HepG2 (cell line): ENCODE data around the gene PRDM8. TPM values are rescaled to one million over a fixed set of nuclear protein-coding genes. Genes with fewer than 3 reads are reported as not detected.

ENCODE experiments used
- ATAC-seq: fragments of 200-7000 bp; cut with Tn5 transposase; 3 replicates; pipeline ENCODE4 v1.9.1; 2020; ENCODE audit warnings: mild to moderate bottlenecking, moderate library complexity
- BruUV-seq: library from RNA; stranded (reverse); fragments of 400-500 nt; replicated peaks from 2 replicates; lab custom pipeline; 2021; lab: Mats Ljungman, UMichigan
- CTCF ChIA-PET: fragments of 300-600 bp; formaldehyde crosslinking; extraction: SDS; loops from one replicate; lab custom pipeline; 2021; ENCODE audit warnings: low total read pairs, inconsistent platforms, low intra/inter-chr PET ratio; lab: Yijun Ruan, JAX
- POLR2A ChIA-PET: fragments of 350-600 bp; sonication (Branson Sonifier 250); formaldehyde crosslinking; loops from one replicate; lab custom pipeline; 2020; ENCODE audit warnings: antibody characterized with exemption, inconsistent platforms; lab: Yijun Ruan, JAX
- DNase-seq: peaks from one replicate; pipeline ENCODE4 v3.0.0-alpha.2; 2015; ENCODE audit warnings: low spot score
- FAIRE-seq: peaks from 3 replicates; lab custom pipeline; 2011; peaks lifted over from hg19 to GRCh38; lab: Jason Lieb, UNC
- H2AFZ ChIP-seq: one replicate; pipeline ENCODE4 v1.6.1; 2011; ENCODE audit warnings: low read length, inconsistent platforms
- H3K27ac ChIP-seq: fragments of 300-600 bp; 3 replicates; pipeline ENCODE4 v1.8.0; 2011; ENCODE audit warnings: mixed run types, mild to moderate bottlenecking, mixed read lengths, low read length, inconsistent platforms; ENCODE audit not compliant: insufficient read depth; ENCODE audit errors: extremely low read length
- H3K27me3 ChIP-seq, 2 experiments: fragments of 200-600 bp in 1 of 2; 2 replicates in 1 of 2; 3 replicates in 1 of 2; pipeline versions ENCODE4 v1.6.0 to v1.8.0; 2011; ENCODE audit warnings: low read length in 2 of 2, mild to moderate bottlenecking in 2 of 2, moderate library complexity in 2 of 2, inconsistent platforms in 1 of 2; ENCODE audit not compliant: insufficient read depth in 2 of 2, control insufficient read depth in 1 of 2
- H3K36me3 ChIP-seq, 2 experiments: fragments of 200-600 bp in 1 of 2; replicated peaks in 1 of 2; 2 replicates in 1 of 2; 3 replicates in 1 of 2; pipeline versions ENCODE4 v1.5.1 to v1.8.0; 2011; ENCODE audit warnings: low read length in 2 of 2, inconsistent platforms in 1 of 2; ENCODE audit not compliant: insufficient read depth in 2 of 2, control insufficient read depth in 1 of 2
- H3K4me1 ChIP-seq: 2 replicates; pipeline ENCODE4 v1.5.1; 2012; ENCODE audit warnings: low read length, inconsistent platforms; ENCODE audit not compliant: insufficient read depth
- H3K4me2 ChIP-seq: 2 replicates; pipeline ENCODE4 v1.6.0; 2011; ENCODE audit warnings: low read depth, low read length, inconsistent platforms
- H3K4me3 ChIP-seq, 3 experiments: fragments of 200-600 bp in 1 of 3; sonication (generic), shearing (Covaris generic) in 1 of 3; replicated peaks in 1 of 3; 2 replicates each; pipeline ENCODE4 v1.5.1; 2011 to 2016; ENCODE audit warnings: low read length in 3 of 3, inconsistent platforms in 2 of 3, low read depth in 2 of 3, mild to moderate bottlenecking in 2 of 3, control low read depth in 1 of 3, mixed read lengths in 1 of 3; ENCODE audit not compliant: insufficient read depth in 1 of 3
- H3K79me2 ChIP-seq: one replicate; pipeline ENCODE4 v1.6.1; 2011; ENCODE audit warnings: low read length, inconsistent platforms; ENCODE audit not compliant: insufficient read depth
- H3K9ac ChIP-seq: 2 replicates; pipeline ENCODE4 v1.6.0; 2011; ENCODE audit warnings: mild to moderate bottlenecking, low read depth, low read length, inconsistent platforms; ENCODE audit not compliant: insufficient read depth
- H3K9me3 ChIP-seq: 2 replicates; pipeline ENCODE4 v1.5.1; 2012; ENCODE audit warnings: mild to moderate bottlenecking, low read length
- H4K20me1 ChIP-seq: 2 replicates; pipeline ENCODE4 v1.6.0; 2011; ENCODE audit warnings: inconsistent platforms, mild to moderate bottlenecking, low read length, moderate library complexity; ENCODE audit not compliant: insufficient read depth
- CHD4 ChIP-seq: fragments of 200-600 bp; sonication (generic); IDR thresholded peaks from 2 replicates; pipeline ENCODE4 v1.7.0; 2017; ENCODE audit warnings: mild to moderate bottlenecking, low read length, borderline replicate concordance
- KLF12 ChIP-seq: sonication (generic); formaldehyde crosslinking; IDR thresholded peaks from 2 replicates; pipeline ENCODE4 v1.4.0; 2020; ENCODE audit warnings: missing genetic modification reagents, borderline replicate concordance
- NFE2 ChIP-seq: sonication (generic); formaldehyde crosslinking; IDR thresholded peaks from 2 replicates; pipeline ENCODE4 v1.4.0; 2020; ENCODE audit warnings: missing genetic modification reagents
- PRDM4 ChIP-seq: sonication (generic); formaldehyde crosslinking; IDR thresholded peaks from 2 replicates; pipeline ENCODE4 v1.9.0; 2021; ENCODE audit warnings: missing genetic modification reagents, borderline replicate concordance
- RARA ChIP-seq: IDR thresholded peaks from 2 replicates; pipeline ENCODE4 v1.6.1; 2016; ENCODE audit warnings: missing genetic modification reagents, missing compliant biosample characterization
- RBM22 ChIP-seq: fragments of 200-400 bp; formaldehyde crosslinking; optimal IDR thresholded peaks from 2 replicates; pipeline ENCODE3; 2017; ENCODE audit warnings: mild to moderate bottlenecking, low read length, moderate library complexity
- RCOR2 ChIP-seq: IDR thresholded peaks from 2 replicates; pipeline ENCODE4 v1.6.1; 2016; ENCODE audit warnings: missing biosample characterization, missing genetic modification reagents
- SMARCC2 ChIP-seq: fragments of 450-650 bp; IDR thresholded peaks from 2 replicates; pipeline ENCODE4 v1.6.1; 2017; ENCODE audit warnings: antibody characterized with exemption, mild to moderate bottlenecking
- TFE3 ChIP-seq: IDR thresholded peaks from 2 replicates; pipeline ENCODE4 v1.6.1; 2016
- TSC22D2 ChIP-seq: sonication (generic); formaldehyde crosslinking; IDR thresholded peaks from 2 replicates; pipeline ENCODE4 v1.5.1; 2020; ENCODE audit warnings: missing genetic modification reagents, mild to moderate bottlenecking, borderline replicate concordance
- ZBTB42 ChIP-seq: sonication (generic); formaldehyde crosslinking; IDR thresholded peaks from 2 replicates; pipeline ENCODE4 v1.5.0; 2020; ENCODE audit warnings: mild to moderate bottlenecking, missing genetic modification reagents
- ZNF33B ChIP-seq: sonication (generic); formaldehyde crosslinking; IDR thresholded peaks from 2 replicates; pipeline ENCODE4 v1.5.1; 2020; ENCODE audit warnings: mild to moderate bottlenecking, missing genetic modification reagents
- ZNF446 ChIP-seq: sonication (generic); formaldehyde crosslinking; IDR thresholded peaks from 2 replicates; pipeline ENCODE4 v1.5.0; 2020; ENCODE audit warnings: mild to moderate bottlenecking, missing genetic modification reagents
- ZNF780A ChIP-seq: sonication (generic); formaldehyde crosslinking; IDR thresholded peaks from 2 replicates; pipeline ENCODE4 v1.8.0; 2022; ENCODE audit warnings: mild to moderate bottlenecking, missing genetic modification reagents, moderate library complexity
- WGBS: methylation state at CpG from one replicate; pipeline ENCODE4 v1.1.6; 2017; ENCODE audit warnings: low lambda C conversion rate; 5-methylcytosine and 5-hydroxymethylcytosine counted together
- in situ Hi-C: cut with HindIII; loops from 2 replicates; pipeline ENCODE4 v1.10.0; 2017; ENCODE audit warnings: low pct_unique_long_range_greater_than_20kb; ENCODE audit not compliant: extremely low pct_ligation_motif_present
- intact Hi-C: fragments of 100-400 bp; cut with micrococcal nuclease; formaldehyde crosslinking; loops from one replicate; pipeline ENCODE4 v1.10.0; 2022; ENCODE audit not compliant: unreplicated experiment
- polyA plus RNA-seq, 8 experiments: library from polyadenylated mRNA; depleted of rRNA in 3 of 8; stranded (reverse) in 7 of 8; unstranded in 1 of 8; fragments of >200 nt; fragmentation: Illumina TruSeq in 4 of 8; extraction: Trizol in 4 of 8; gene quantifications; 2 replicates each; pipeline versions ENCODE4 v1.2.1 to v1.2.3, GENCODE V29; 2011 to 2016; ENCODE audit warnings: low read depth in 4 of 8, missing spikeins in 1 of 8, mixed read lengths in 1 of 8; ENCODE audit not compliant: insufficient read depth in 1 of 8
- total RNA-seq, 5 experiments: library from RNA; depleted of rRNA; stranded (reverse); fragments of >200 nt; fragmentation: Illumina TruSeq; extraction: Trizol; gene quantifications; 2 replicates each; pipeline ENCODE4 v1.2.3, GENCODE V29; 2016; ENCODE audit warnings: low read depth in 1 of 5
- TF ChIP-seq, protein P1 (sequence below): IDR thresholded peaks from 2 replicates; pipeline ENCODE4 v1.6.1; 2016; ENCODE audit warnings: mild to moderate bottlenecking
- TF ChIP-seq, protein P2 (sequence below): sonication (generic); formaldehyde crosslinking; conservative IDR thresholded peaks from 2 replicates; pipeline ENCODE4 v1.4.0; 2020; ENCODE audit warnings: missing genetic modification reagents

PRDM8 gene
- total and polyA plus RNA-seq, 2 of the 13 experiments (the other 11 are each of a cell fraction or from before 2014, with no cell fraction given), result 0.09 TPM; not detected in 1

DNA sequence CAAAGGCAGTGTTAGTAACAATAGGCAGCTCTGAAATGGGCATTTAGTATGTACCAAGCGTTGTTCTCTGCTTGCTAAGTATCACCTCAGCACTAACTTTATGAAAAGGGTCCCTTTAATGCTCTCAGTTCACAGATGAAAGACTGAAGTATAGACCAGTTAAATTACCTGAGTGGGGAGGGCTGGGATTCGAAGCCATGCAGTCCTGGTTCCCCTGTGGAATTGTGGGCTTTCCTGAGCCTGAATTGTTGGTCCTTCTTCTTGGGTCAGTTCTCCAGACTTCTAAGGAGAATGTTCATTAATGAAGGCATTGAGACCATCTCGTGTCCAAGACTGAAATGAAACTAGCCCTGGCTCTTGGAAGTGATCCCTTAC, 7.7 kb upstream of the PRDM8 start (continued):
- TF ChIP-seq RARA (CRISPR knock-in tag) (no peak), TFE3 (no peak), ZNF780A (no peak), KLF12 (CRISPR knock-in tag) (no peak)
- TF ChIP-seq, protein P1, sequence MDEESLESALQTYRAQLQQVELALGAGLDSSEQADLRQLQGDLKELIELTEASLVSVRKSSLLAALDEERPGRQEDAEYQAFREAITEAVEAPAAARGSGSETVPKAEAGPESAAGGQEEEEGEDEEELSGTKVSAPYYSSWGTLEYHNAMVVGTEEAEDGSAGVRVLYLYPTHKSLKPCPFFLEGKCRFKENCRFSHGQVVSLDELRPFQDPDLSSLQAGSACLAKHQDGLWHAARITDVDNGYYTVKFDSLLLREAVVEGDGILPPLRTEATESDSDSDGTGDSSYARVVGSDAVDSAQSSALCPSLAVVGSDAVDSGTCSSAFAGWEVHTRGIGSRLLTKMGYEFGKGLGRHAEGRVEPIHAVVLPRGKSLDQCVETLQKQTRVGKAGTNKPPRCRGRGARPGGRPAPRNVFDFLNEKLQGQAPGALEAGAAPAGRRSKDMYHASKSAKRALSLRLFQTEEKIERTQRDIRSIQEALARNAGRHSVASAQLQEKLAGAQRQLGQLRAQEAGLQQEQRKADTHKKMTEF (CRISPR knock-in tag), result no peak

DNA sequence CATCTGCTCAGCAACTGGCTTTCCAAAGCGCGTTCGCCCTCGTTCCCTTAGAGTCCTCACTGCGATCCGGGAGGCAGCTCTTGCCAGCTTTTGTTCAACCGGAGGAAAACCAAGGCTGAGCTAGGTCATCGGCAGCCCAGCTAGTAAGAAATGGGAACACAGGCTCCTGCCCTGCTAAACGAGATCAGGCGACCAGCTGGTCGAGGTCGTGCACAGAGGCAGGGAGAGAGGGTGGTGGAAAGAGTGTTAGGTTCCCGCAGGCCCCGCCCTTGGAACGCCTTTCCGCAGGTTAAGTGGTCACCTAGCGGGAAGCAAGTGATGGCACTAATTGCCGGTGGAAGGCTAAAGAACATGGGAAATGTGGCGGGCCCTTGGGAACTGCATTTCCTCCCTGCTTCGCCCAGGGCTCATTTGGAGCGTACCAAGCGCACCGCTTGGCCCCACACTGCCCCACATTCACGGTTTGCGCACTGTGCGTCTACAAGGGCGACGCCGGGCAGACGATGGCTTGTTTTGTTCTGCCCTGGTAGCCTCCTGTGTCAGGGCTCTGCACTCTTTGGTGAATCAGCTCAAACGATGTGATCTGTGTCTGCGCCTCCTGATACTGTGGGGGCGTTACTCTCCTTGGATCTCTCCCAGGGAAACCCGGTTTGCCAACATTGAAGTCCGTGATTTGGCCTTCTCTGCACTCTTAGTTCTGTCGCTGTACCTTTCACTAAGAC, 7.2 kb upstream of the PRDM8 start:
- ChIA-PET CTCF (no interaction called here), POLR2A (no interaction called here)
- 61% methylated on average over 28 of the region's 36 CpGs for WGBS
- Histone ChIP-seq H3K4me1 (no peaks in the 10 kb centered on the region), H3K36me3 (no peaks in the 10 kb centered on the region), H3K27ac (no peak overlapping the region), H3K4me3 (no peak overlapping the region), H3K9me3 (no peaks in the 10 kb centered on the region), H3K4me2 (no peak overlapping the region), H2AFZ (no peak overlapping the region), H3K9ac (no peak overlapping the region), H4K20me1 (no peaks in the 10 kb centered on the region), H3K79me2 (no peaks in the 10 kb centered on the region), H3K27me3 (peaks cover 0 to 47% of the 10 kb centered on the region in 2 experiments; a peak in 3 of 5 replicates)
- FAIRE-seq, result no peak
- in situ Hi-C loops, result no loop called here
- BruUV-seq, result no TSS peak
- intact Hi-C loops, result no loop called here
- no peak for ATAC-seq
- no peak for DNase-seq
- TF ChIP-seq PRDM4 (CRISPR knock-in tag), result no peak
- no peak for TF ChIP-seq ZBTB42
- no peak for TF ChIP-seq RBM22
- no peak for TF ChIP-seq CHD4
- no peak for TF ChIP-seq NFE2 (CRISPR knock-in tag)
- no peak for TF ChIP-seq RCOR2 (CRISPR knock-in tag)
- TF ChIP-seq ZNF446 (CRISPR knock-in tag), result no peak
- TF ChIP-seq, protein P2, sequence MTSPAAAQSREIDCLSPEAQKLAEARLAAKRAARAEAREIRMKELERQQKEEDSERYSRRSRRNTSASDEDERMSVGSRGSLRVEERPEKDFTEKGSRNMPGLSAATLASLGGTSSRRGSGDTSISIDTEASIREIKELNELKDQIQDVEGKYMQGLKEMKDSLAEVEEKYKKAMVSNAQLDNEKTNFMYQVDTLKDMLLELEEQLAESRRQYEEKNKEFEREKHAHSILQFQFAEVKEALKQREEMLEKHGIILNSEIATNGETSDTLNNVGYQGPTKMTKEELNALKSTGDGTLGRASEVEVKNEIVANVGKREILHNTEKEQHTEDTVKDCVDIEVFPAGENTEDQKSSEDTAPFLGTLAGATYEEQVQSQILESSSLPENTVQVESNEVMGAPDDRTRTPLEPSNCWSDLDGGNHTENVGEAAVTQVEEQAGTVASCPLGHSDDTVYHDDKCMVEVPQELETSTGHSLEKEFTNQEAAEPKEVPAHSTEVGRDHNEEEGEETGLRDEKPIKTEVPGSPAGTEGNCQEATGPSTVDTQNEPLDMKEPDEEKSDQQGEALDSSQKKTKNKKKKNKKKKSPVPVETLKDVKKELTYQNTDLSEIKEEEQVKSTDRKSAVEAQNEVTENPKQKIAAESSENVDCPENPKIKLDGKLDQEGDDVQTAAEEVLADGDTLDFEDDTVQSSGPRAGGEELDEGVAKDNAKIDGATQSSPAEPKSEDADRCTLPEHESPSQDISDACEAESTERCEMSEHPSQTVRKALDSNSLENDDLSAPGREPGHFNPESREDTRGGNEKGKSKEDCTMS (CRISPR knock-in tag), result no peak
- TF ChIP-seq TSC22D2 (CRISPR knock-in tag), result no peak
- TF ChIP-seq ZNF33B (CRISPR knock-in tag), result no peak
- TF ChIP-seq SMARCC2, result no peak
